Thoracic aorta (tissue), 2 donors: ENCODE measurements around the gene ABCA6. TPM values are rescaled to one million over a fixed set of nuclear protein-coding genes. Genes with fewer than 3 reads are reported as not detected.
A peak's percentile ranks its signal among the peaks of the same experiment; 100 is the strongest.

Source experiments
- ATAC-seq: fragments of 150-250 bp; one replicate; pipeline ENCODE4 v1.8.0; 2017; ENCODE audit warnings: low read depth; ENCODE audit not compliant: insufficient number of reproducible peaks, low FRiP score
- DNase-seq: peaks from one replicate; pipeline ENCODE4 v3.0.0-alpha.2; 2020; ENCODE audit warnings: low spot score
- H3K27ac ChIP-seq, 2 donors: fragments of 200-600 bp; sonication (generic); 1 replicate in 1 of 2; 2 replicates in 1 of 2; pipeline ENCODE4 v1.5.1; 2016; ENCODE audit warnings: mild to moderate bottlenecking in 2 of 2, moderate library complexity in 2 of 2
- H3K27me3 ChIP-seq: fragments of 200-600 bp; sonication (generic); replicated peaks from 2 replicates; pipeline ENCODE4 v1.6.0; 2016; ENCODE audit warnings: mild to moderate bottlenecking; ENCODE audit not compliant: insufficient read depth
- H3K36me3 ChIP-seq: fragments of 200-600 bp; sonication (generic); one replicate; pipeline ENCODE4 v1.5.1; 2016
- H3K4me1 ChIP-seq, 2 donors: fragments of 200-600 bp; sonication (generic); 1 replicate in 1 of 2; 2 replicates in 1 of 2; pipeline versions ENCODE4 v1.5.1 to v1.6.0; 2016; ENCODE audit warnings: low read depth in 2 of 2, mild to moderate bottlenecking in 1 of 2; ENCODE audit not compliant: control insufficient read depth in 1 of 2
- H3K4me3 ChIP-seq: fragments of 200-600 bp; sonication (generic); 2 replicates; pipeline ENCODE4 v1.5.1; 2016; ENCODE audit warnings: mild to moderate bottlenecking
- H3K9me3 ChIP-seq: fragments of 200-600 bp; sonication (generic); 2 replicates; pipeline ENCODE4 v1.5.1; 2016
- total RNA-seq, 2 donors: library from RNA; depleted of rRNA; stranded (reverse); fragments of >200 nt; gene quantifications; one replicate each; pipeline versions ENCODE4 v1.1.0 to v1.2.3, GENCODE V29; 2016
- TF ChIP-seq, protein P1 (sequence below): fragments of 200-600 bp; sonication (generic); IDR thresholded peaks from one replicate; pipeline ENCODE4 v1.5.1; 2019; ENCODE audit warnings: antibody characterized with exemption

The ABCA6 gene, protein sequence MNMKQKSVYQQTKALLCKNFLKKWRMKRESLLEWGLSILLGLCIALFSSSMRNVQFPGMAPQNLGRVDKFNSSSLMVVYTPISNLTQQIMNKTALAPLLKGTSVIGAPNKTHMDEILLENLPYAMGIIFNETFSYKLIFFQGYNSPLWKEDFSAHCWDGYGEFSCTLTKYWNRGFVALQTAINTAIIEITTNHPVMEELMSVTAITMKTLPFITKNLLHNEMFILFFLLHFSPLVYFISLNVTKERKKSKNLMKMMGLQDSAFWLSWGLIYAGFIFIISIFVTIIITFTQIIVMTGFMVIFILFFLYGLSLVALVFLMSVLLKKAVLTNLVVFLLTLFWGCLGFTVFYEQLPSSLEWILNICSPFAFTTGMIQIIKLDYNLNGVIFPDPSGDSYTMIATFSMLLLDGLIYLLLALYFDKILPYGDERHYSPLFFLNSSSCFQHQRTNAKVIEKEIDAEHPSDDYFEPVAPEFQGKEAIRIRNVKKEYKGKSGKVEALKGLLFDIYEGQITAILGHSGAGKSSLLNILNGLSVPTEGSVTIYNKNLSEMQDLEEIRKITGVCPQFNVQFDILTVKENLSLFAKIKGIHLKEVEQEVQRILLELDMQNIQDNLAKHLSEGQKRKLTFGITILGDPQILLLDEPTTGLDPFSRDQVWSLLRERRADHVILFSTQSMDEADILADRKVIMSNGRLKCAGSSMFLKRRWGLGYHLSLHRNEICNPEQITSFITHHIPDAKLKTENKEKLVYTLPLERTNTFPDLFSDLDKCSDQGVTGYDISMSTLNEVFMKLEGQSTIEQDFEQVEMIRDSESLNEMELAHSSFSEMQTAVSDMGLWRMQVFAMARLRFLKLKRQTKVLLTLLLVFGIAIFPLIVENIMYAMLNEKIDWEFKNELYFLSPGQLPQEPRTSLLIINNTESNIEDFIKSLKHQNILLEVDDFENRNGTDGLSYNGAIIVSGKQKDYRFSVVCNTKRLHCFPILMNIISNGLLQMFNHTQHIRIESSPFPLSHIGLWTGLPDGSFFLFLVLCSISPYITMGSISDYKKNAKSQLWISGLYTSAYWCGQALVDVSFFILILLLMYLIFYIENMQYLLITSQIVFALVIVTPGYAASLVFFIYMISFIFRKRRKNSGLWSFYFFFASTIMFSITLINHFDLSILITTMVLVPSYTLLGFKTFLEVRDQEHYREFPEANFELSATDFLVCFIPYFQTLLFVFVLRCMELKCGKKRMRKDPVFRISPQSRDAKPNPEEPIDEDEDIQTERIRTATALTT (N-terminal part only)
- 10 to 100 TPM; 38.5 to 43.3 TPM for total RNA-seq

DNA sequence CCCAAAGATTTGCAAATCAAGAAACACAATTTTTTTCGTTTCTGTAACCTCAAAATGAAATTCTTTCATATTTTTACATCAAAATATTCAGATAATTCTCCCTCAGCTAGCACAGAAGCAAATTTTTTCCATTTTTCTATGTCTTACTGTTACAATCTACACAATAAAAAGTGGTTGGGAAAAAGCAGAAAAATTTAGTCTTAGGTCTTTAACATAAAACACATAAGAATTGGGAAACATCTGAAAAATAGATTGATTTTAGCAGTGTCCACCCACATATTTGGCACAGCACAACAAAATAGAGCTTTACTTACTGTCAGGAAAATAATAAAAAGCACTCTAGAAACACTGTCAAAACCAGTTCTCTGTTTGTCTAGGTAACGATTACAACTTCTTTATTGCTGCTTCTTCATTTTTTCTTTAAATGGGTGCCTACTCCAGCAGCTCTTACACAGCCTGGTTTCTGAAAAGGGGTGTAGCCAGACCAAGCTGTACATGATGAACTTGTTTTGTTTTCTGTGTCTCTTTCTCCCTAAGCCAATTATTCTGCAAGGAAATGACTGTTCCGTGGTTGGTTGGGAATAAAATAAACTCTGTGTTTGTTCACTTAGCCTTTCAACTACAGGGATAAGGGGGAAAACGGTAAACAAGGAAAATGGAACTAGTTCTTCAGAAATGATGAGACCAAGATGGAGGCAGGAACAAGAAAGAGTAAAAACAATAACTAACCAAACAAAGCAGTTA lies at the start of gene ABCA6:
Gene ABCA6 (minus strand): TSS at position 465 of the 744 bp plus-strand sequence. CDS start 1,192 bp downstream, outside the sequence.
- ATAC-seq (no peak), DNase-seq (no peak)
- TF ChIP-seq, protein P1, sequence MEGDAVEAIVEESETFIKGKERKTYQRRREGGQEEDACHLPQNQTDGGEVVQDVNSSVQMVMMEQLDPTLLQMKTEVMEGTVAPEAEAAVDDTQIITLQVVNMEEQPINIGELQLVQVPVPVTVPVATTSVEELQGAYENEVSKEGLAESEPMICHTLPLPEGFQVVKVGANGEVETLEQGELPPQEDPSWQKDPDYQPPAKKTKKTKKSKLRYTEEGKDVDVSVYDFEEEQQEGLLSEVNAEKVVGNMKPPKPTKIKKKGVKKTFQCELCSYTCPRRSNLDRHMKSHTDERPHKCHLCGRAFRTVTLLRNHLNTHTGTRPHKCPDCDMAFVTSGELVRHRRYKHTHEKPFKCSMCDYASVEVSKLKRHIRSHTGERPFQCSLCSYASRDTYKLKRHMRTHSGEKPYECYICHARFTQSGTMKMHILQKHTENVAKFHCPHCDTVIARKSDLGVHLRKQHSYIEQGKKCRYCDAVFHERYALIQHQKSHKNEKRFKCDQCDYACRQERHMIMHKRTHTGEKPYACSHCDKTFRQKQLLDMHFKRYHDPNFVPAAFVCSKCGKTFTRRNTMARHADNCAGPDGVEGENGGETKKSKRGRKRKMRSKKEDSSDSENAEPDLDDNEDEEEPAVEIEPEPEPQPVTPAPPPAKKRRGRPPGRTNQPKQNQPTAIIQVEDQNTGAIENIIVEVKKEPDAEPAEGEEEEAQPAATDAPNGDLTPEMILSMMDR = no peak
- Histone ChIP-seq H3K36me3 (no peaks in the 10 kb centered on the region), H3K9me3 (no peaks in the 10 kb centered on the region), H3K27ac (no peak within 1 kb of the TSS), H3K27me3 (no peaks in the 10 kb centered on the region), H3K4me3 (peak within 1 kb of the TSS; percentile 34), H3K4me1 (peaks cover 0 to 4% of the 10 kb centered on the region in 2 donors)

DNA sequence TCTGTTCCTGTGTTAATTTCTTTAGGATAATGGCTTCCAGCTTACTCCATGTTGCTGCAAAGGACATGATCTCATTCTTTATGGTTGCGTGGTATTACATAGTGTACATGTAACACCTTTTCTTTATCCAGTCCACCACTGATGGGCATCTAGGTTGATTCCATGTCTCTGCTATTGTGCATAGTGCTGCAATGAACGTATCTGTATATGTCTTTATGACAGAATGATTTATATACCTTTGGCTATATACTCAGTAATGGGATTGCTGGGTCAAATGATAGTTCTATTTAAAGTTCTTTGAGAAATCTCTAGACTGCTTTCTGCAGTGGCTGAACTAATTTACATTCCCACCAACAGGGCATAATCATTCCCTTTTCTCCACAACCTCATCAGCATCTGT lies 47.1 kb upstream of the ABCA6 start:
- Histone ChIP-seq H3K4me3 (no peak overlapping the region), H3K27me3 (no peaks in the 10 kb centered on the region), H3K27ac (no peak overlapping the region), H3K36me3 (no peaks in the 10 kb centered on the region), H3K4me1 (no peaks in the 10 kb centered on the region), H3K9me3 (no peaks in the 10 kb centered on the region)
- TF ChIP-seq, protein P1 = no peak
- ATAC-seq = no peak
- DNase-seq = no peak

DNA sequence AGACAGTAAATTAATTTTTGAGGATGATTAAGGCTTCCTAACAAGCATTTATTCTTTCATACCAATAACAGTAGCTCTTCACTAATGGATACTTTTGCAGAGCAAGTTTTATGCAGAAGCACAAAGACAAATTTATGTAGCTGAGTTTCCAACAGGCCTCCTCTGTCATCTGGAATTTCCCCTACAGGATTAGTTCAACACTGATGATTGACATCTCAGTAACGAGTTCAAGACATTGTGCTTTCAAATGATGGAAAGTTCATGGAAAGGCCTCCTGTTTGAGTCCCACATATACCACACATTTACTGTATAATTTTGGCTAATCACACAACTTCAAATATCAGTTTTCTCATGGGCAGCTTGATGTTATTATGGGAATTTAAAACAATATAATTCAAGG lies 46.4 kb upstream of the ABCA6 start:
- TF ChIP-seq, protein P1 = no peak
- H3K4me1 ChIP-seq = no peaks in the 10 kb centered on the region
- no peaks in the 10 kb centered on the region for H3K36me3 ChIP-seq
- DNase-seq (no peak), ATAC-seq (no peak)
- H3K27me3 ChIP-seq = no peaks in the 10 kb centered on the region
- H3K27ac ChIP-seq = no peak overlapping the region
- H3K9me3 ChIP-seq = no peaks in the 10 kb centered on the region
- H3K4me3 ChIP-seq = no peak overlapping the region

DNA sequence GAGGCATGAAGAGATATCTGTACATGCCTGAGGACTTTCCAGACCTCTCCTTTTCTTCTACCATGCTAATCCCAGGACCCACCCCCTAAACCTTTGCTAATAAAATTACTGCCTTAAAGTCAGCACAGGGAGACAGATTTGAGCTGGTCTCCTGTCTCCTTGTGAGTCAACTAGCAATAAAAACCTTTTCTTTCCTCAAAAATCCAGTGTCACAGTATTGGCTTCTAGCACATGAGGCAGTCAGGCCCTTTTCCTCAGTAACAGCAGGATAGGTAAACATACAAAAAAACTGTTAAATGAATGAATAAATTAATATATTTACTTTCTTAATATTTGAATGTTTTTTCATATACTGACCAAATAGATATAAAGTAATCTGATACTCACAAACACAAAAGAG lies 45.6 kb upstream of the ABCA6 start:
- H3K27ac ChIP-seq = no peak overlapping the region

More for the DNA sequence above, 45.6 kb upstream of the ABCA6 start:
- no peaks in the 10 kb centered on the region for H3K27me3 ChIP-seq
- TF ChIP-seq, protein P1 = no peak
- no peak for DNase-seq
- H3K9me3 ChIP-seq = no peaks in the 10 kb centered on the region
- no peak overlapping the region for H3K4me3 ChIP-seq
- no peaks in the 10 kb centered on the region for H3K4me1 ChIP-seq
- no peak for ATAC-seq
- H3K36me3 ChIP-seq = no peaks in the 10 kb centered on the region
